Thoracic aorta (tissue), 2 donors: ENCODE results near the gene TNNI2. TPM values are rescaled to one million over a fixed set of nuclear protein-coding genes. Genes with fewer than 3 reads are reported as not detected.
A peak's percentile ranks its signal among the peaks of the same experiment; 100 is the strongest.

Experiments
- ATAC-seq: fragments of 150-250 bp; one replicate; pipeline ENCODE4 v1.8.0; 2017; ENCODE audit warnings: low read depth; ENCODE audit not compliant: insufficient number of reproducible peaks, low FRiP score
- DNase-seq: peaks from one replicate; pipeline ENCODE4 v3.0.0-alpha.2; 2020; ENCODE audit warnings: low spot score
- H3K27ac ChIP-seq, 2 donors: fragments of 200-600 bp; sonication (generic); 1 replicate in 1 of 2; 2 replicates in 1 of 2; pipeline ENCODE4 v1.5.1; 2016; ENCODE audit warnings: mild to moderate bottlenecking in 2 of 2, moderate library complexity in 2 of 2
- H3K27me3 ChIP-seq: fragments of 200-600 bp; sonication (generic); replicated peaks from 2 replicates; pipeline ENCODE4 v1.6.0; 2016; ENCODE audit warnings: mild to moderate bottlenecking; ENCODE audit not compliant: insufficient read depth
- H3K36me3 ChIP-seq: fragments of 200-600 bp; sonication (generic); one replicate; pipeline ENCODE4 v1.5.1; 2016
- H3K4me1 ChIP-seq, 2 donors: fragments of 200-600 bp; sonication (generic); 1 replicate in 1 of 2; 2 replicates in 1 of 2; pipeline versions ENCODE4 v1.5.1 to v1.6.0; 2016; ENCODE audit warnings: low read depth in 2 of 2, mild to moderate bottlenecking in 1 of 2; ENCODE audit not compliant: control insufficient read depth in 1 of 2
- H3K4me3 ChIP-seq: fragments of 200-600 bp; sonication (generic); 2 replicates; pipeline ENCODE4 v1.5.1; 2016; ENCODE audit warnings: mild to moderate bottlenecking
- H3K9me3 ChIP-seq: fragments of 200-600 bp; sonication (generic); 2 replicates; pipeline ENCODE4 v1.5.1; 2016
- total RNA-seq, 2 donors: library from RNA; depleted of rRNA; stranded (reverse); fragments of >200 nt; gene quantifications; one replicate each; pipeline versions ENCODE4 v1.1.0 to v1.2.3, GENCODE V29; 2016
- TF ChIP-seq, protein P1 (sequence below): fragments of 200-600 bp; sonication (generic); IDR thresholded peaks from one replicate; pipeline ENCODE4 v1.5.1; 2019; ENCODE audit warnings: antibody characterized with exemption

The TNNI2 gene
- total RNA-seq, 2 donors from 2014 or later, result not detected

DNA sequence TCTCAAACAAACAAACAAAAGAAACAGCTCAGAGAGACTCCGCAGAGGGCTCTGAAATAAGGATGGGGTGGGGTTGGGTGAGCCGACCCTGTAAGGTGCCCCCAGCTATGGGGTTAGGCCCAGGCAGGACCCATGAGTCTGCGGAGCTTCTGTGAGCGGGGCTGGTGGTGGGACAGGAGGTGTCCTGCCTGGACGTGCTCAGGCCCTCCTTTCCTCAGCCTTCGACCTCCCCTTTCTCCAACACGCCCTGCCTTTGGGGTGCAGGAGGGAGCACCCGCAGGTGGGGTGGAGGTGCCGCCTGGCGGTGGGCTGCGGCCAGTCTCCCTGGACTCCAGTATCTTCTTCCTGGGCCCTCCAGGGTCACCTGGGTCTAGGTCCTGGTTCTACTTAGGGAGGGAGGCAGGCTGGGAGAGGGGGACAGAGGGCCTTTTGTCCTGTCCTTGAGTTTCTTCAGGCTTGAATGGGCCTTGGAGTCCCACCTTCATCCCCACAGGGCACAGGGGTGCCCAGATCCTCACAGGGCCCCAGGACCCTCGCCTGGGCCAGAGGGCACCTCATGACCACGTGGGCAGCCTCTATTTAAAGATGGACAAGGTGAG is 40.7 kb downstream of the TNNI2 start:
- ATAC-seq, result no peak
- no peaks in the 10 kb centered on the region for H3K36me3 ChIP-seq
- H3K27me3 ChIP-seq, result no peaks in the 10 kb centered on the region
- no peak for DNase-seq
- peak overlapping the region; percentile 55 to 67 for H3K27ac ChIP-seq
- no peak overlapping the region for H3K4me3 ChIP-seq
- no peaks in the 10 kb centered on the region for H3K9me3 ChIP-seq
- peaks cover 18 to 53% of the 10 kb centered on the region in 2 donors for H3K4me1 ChIP-seq
- TF ChIP-seq, protein P1, sequence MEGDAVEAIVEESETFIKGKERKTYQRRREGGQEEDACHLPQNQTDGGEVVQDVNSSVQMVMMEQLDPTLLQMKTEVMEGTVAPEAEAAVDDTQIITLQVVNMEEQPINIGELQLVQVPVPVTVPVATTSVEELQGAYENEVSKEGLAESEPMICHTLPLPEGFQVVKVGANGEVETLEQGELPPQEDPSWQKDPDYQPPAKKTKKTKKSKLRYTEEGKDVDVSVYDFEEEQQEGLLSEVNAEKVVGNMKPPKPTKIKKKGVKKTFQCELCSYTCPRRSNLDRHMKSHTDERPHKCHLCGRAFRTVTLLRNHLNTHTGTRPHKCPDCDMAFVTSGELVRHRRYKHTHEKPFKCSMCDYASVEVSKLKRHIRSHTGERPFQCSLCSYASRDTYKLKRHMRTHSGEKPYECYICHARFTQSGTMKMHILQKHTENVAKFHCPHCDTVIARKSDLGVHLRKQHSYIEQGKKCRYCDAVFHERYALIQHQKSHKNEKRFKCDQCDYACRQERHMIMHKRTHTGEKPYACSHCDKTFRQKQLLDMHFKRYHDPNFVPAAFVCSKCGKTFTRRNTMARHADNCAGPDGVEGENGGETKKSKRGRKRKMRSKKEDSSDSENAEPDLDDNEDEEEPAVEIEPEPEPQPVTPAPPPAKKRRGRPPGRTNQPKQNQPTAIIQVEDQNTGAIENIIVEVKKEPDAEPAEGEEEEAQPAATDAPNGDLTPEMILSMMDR, result no peak

DNA sequence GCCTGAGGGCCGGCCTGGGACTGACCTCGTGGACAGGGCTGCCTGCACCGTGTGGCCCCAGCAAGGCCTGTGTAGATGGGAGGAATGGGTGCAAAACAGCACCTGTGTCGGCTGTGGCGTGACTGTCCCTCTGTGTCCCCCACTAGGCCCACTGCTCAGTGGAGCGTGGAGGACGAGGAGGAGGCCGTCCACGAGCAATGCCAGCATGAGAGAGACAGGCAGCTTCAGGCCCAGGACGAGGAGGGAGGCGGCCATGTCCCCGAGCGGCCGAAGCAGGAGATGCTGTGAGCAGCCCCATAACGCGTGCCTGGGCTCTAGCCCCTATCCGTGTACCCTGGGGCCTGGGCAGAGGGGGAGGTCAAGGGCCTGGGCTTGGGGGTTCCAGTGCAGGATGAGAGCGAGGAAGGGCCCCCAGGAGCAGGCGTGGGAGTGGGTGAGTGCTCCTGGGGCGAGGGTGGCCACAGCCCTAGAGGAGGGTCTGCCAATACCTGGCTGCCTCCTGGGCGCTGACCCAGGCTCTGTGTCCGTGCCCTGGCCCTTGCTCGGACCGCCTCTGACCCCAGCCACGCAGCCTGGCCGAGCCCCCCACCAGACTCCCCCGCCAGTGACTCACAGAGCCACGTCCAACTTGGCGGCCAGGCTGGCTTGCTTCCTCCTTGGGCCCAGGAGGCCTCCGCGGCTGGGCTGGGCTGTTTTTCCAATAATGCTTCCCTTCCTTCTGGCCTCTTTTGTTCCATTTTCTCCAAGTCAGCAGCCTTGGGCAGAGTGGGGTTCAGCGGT is 41.4 kb downstream of the TNNI2 start:
- Histone ChIP-seq H3K27me3 (no peaks in the 10 kb centered on the region), H3K9me3 (no peaks in the 10 kb centered on the region), H3K4me3 (no peak overlapping the region), H3K4me1 (peaks cover 18 to 53% of the 10 kb centered on the region in 2 donors), H3K36me3 (no peaks in the 10 kb centered on the region), H3K27ac (peak overlapping the region; percentile 55 to 67)
- DNase-seq (no peak), ATAC-seq (peak; percentile 33)
- TF ChIP-seq, protein P1, result no peak

DNA sequence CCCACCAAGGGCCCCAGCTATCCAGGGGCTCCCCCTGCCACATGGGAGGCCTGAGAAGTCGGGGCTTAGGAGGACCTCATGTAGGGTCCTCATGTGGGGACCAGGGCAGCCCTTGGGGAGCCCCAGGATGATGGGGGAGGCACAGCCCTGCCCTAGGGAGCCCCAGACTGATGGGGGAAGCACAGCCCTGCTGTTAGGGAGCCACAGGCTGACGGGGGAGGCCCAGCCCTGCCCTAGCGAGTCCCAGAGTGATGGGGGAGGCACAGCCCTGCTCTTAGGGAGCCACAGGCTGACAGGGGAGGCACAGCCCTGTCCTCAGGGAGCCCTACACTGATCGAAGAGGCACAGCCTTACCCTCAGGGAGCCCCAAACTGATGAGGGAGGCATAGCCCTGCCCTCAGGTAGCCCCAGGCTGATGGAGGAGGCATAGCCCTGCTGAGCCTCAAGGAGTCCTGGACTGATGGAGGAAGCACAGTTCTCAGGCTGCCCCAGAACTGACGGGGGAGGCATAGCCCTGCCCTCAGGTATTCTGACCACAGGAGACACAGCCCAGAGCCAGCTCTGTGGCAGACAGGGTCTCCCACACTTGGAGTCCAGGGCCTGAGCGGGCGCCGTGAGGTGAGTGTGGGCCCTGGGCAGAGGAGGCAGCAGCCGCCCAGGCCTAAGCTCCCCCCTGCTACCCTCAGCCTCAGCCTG is 42.1 kb downstream of the TNNI2 start:
- Histone ChIP-seq H3K4me3 (no peak overlapping the region), H3K4me1 (peaks cover 17 to 50% of the 10 kb centered on the region in 2 donors), H3K27me3 (no peaks in the 10 kb centered on the region), H3K27ac (peak overlapping the region; percentile 48 to 67), H3K36me3 (no peaks in the 10 kb centered on the region), H3K9me3 (no peaks in the 10 kb centered on the region)
- TF ChIP-seq, protein P1, result no peak
- no peak for DNase-seq
- no peak for ATAC-seq

DNA sequence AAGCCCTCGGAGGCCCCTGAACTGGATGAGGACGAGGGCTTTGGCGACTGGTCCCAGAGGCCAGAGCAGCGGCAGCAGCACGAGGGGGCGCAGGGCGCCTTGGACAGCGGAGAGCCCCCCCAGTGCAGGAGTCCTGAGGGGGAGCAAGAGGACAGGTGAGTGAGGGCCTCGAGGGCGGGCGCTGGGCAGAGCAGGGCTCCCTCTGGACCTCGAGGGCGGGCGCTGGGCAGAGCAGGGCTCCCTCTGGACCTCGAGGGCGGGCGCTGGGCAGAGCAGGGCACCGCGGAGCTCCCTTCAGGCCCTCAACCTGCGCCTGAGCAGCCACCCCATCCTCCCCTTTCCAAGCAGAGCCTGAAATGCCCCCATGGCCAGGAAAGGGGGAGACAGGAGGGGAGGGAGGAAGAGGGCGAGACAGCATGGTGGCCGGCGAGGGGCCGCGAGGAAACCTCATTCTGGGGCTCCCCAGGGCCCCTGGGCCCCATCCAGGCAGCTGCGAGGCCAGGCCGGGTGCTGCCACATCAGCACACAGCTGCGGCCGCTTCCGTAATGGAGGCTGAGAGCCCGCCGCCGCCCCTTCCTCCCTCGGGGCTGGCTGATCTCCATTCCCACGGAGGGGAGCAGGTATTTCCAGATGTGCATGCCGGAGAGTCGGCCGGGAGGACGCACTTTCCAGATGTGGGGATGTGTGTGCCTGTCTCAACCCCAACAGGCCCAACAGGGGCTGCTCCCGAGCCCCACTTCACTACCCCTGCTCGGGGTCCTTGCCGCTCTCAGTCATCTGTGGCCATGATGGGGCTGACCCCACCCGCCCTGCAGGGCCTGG is 42.9 kb downstream of the TNNI2 start:
- no peak overlapping the region for H3K4me3 ChIP-seq
- peaks cover 12 to 42% of the 10 kb centered on the region in 2 donors for H3K4me1 ChIP-seq
- H3K27me3 ChIP-seq, result no peaks in the 10 kb centered on the region
- peak overlapping the region in 1 of 2 donors; percentile 67 for H3K27ac ChIP-seq
- DNase-seq (no peak), ATAC-seq (no peak)
- H3K36me3 ChIP-seq, result peaks cover 3% of the 10 kb centered on the region
- H3K9me3 ChIP-seq, result no peaks in the 10 kb centered on the region
- TF ChIP-seq, protein P1, result no peak
